Body of pancreas (tissue), 4 donors: ENCODE results near the gene APH1B.

Experiments used
- CTCF ChIP-seq, 7 experiments: fragments of 450-650 bp in 4 of 7; fragments of 200-600 bp in 3 of 7; sonication (generic) in 3 of 7; IDR thresholded peaks; one replicate each; pipeline ENCODE4 v1.5.1; 2016 to 2019; ENCODE audit warnings: antibody characterized with exemption in 7 of 7
- POLR2A ChIP-seq, 3 donors: fragments of 450-650 bp; IDR thresholded peaks; one replicate each; pipeline ENCODE4 v1.6.1; 2016; ENCODE audit warnings: antibody characterized with exemption in 3 of 3, mild to moderate bottlenecking in 2 of 3

GRCh38 chr15:63321462-63321861 is 44.1 kb downstream of the APH1B start:
- TF ChIP-seq CTCF (IDR thresholded peaks at IDR 0.05) (no peak), POLR2A (IDR thresholded peaks at IDR 0.05) (no peak)
